GM19328 (cell line): Measurements from ENCODE around the gene NCAPD2.
"Not testable (repeated sequence)": the region's sequence is repeated elsewhere in the genome, so short reads cannot be mapped to it uniquely, and the experiment has no call there.

Experiments
- ATAC-seq: cut with Tn5 transposase; IDR thresholded peaks from one replicate; pipeline ENCODE4 v1.9.1; 2021; ENCODE audit warnings: mild to moderate bottlenecking, moderate library complexity; ENCODE audit not compliant: unreplicated experiment

NCAPD2 gene

DNA sequence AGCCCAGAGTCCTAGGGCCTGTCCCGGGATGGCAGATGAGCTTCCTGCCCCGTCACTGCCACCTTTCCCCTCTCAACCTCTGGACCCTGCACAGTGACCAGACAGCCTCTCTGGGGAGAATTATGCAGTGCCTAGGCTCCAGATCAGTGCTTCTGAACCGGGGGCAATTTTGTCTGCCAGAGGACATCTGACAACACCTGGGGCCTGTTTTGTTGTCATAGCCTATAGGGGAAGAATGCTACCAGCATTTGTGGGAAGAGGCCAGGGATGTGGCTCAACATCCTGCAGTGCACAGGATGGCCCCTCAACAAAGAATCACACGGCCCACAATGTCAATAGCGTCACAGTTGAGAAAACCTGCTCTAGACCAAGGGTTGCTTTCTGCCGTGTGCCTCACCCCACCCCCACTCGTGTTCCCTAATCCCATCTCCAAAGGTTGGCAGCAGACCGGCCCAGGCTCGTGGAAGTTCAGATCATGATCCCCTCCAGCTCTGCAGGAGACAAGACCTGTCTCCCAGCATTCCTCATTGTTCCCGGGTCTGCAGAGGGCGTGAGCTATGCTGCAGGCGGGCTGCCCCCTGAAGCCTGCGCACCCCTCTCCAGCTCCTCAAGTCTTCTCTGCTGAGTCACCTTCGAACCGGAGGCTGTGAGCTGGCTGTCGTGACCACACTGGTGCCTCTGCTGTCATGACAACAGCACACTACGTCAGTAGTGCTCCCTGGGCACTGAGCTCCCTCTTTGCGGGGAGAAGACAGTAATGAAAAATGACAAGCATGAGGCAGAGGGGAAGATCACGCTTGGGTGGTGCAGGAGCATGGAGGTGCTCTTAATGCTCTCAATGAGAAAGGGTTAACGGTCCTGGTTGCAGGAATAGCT is 38.4 kb downstream of the NCAPD2 start:
- ATAC-seq: no peak

DNA sequence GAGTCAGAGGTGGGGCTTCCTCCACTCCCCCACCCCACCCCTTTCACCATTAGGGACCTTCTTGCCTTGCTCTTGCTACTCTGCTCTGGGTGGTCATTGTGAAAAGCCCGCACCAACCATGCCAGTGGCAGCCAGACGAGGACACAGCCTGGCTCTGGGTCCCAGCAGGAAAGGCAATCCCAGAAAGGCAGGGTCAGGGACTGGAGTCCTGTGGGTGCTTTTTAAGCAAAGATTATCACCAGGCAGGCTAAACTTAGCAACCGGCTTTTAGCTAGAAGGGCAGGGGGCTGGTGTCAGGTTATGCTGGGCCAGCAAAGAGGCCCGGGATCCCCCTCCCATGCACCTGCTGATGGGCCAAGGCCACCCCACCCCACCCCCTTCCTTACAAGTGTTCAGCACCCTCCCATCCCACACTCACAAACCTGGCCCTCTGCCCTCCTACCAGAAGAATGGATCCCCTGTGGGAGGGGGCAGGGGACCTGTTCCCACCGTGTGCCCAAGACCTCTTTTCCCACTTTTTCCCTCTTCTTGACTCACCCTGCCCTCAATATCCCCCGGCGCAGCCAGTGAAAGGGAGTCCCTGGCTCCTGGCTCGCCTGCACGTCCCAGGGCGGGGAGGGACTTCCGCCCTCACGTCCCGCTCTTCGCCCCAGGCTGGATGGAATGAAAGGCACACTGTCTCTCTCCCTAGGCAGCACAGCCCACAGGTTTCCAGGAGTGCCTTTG is 39.2 kb downstream of the NCAPD2 start:
- no peak for ATAC-seq

DNA sequence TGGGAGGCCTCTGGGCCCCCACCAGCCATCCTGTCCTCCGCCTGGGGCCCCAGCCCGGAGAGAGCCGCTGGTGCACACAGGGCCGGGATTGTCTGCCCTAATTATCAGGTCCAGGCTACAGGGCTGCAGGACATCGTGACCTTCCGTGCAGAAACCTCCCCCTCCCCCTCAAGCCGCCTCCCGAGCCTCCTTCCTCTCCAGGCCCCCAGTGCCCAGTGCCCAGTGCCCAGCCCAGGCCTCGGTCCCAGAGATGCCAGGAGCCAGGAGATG is 39.7 kb downstream of the NCAPD2 start:
- peak; percentile 4 for ATAC-seq

DNA sequence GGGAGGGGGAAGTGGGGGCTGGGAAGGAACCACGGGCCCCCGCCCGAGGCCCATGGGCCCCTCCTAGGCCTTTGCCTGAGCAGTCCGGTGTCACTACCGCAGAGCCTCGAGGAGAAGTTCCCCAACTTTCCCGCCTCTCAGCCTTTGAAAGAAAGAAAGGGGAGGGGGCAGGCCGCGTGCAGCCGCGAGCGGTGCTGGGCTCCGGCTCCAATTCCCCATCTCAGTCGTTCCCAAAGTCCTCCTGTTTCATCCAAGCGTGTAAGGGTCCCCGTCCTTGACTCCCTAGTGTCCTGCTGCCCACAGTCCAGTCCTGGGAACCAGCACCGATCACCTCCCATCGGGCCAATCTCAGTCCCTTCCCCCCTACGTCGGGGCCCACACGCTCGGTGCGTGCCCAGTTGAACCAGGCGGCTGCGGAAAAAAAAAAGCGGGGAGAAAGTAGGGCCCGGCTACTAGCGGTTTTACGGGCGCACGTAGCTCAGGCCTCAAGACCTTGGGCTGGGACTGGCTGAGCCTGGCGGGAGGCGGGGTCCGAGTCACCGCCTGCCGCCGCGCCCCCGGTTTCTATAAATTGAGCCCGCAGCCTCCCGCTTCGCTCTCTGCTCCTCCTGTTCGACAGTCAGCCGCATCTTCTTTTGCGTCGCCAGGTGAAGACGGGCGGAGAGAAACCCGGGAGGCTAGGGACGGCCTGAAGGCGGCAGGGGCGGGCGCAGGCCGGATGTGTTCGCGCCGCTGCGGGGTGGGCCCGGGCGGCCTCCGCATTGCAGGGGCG is 40.2 kb downstream of the NCAPD2 start, which contains the start of gene GAPDH:
TSS of gene GAPDH (plus strand) at position 595 of the 772 bp plus-strand sequence. CDS start 316 bp downstream, outside the sequence.
- ATAC-seq: peak; percentile 50

DNA sequence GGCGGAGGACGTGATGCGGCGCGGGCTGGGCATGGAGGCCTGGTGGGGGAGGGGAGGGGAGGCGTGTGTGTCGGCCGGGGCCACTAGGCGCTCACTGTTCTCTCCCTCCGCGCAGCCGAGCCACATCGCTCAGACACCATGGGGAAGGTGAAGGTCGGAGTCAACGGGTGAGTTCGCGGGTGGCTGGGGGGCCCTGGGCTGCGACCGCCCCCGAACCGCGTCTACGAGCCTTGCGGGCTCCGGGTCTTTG is 40.7 kb downstream of the NCAPD2 start:
- ATAC-seq: peak; percentile 19

DNA sequence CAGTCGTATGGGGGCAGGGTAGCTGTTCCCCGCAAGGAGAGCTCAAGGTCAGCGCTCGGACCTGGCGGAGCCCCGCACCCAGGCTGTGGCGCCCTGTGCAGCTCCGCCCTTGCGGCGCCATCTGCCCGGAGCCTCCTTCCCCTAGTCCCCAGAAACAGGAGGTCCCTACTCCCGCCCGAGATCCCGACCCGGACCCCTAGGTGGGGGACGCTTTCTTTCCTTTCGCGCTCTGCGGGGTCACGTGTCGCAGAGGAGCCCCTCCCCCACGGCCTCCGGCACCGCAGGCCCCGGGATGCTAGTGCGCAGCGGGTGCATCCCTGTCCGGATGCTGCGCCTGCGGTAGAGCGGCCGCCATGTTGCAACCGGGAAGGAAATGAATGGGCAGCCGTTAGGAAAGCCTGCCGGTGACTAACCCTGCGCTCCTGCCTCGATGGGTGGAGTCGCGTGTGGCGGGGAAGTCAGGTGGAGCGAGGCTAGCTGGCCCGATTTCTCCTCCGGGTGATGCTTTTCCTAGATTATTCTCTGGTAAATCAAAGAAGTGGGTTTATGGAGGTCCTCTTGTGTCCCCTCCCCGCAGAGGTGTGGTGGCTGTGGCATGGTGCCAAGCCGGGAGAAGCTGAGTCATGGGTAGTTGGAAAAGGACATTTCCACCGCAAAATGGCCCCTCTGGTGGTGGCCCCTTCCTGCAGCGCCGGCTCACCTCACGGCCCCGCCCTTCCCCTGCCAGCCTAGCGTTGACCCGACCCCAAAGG is 41.2 kb downstream of the NCAPD2 start:
- ATAC-seq: peak; percentile 9

DNA sequence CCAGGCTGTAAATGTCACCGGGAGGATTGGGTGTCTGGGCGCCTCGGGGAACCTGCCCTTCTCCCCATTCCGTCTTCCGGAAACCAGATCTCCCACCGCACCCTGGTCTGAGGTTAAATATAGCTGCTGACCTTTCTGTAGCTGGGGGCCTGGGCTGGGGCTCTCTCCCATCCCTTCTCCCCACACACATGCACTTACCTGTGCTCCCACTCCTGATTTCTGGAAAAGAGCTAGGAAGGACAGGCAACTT is 41.7 kb downstream of the NCAPD2 start:
- no peak for ATAC-seq

DNA sequence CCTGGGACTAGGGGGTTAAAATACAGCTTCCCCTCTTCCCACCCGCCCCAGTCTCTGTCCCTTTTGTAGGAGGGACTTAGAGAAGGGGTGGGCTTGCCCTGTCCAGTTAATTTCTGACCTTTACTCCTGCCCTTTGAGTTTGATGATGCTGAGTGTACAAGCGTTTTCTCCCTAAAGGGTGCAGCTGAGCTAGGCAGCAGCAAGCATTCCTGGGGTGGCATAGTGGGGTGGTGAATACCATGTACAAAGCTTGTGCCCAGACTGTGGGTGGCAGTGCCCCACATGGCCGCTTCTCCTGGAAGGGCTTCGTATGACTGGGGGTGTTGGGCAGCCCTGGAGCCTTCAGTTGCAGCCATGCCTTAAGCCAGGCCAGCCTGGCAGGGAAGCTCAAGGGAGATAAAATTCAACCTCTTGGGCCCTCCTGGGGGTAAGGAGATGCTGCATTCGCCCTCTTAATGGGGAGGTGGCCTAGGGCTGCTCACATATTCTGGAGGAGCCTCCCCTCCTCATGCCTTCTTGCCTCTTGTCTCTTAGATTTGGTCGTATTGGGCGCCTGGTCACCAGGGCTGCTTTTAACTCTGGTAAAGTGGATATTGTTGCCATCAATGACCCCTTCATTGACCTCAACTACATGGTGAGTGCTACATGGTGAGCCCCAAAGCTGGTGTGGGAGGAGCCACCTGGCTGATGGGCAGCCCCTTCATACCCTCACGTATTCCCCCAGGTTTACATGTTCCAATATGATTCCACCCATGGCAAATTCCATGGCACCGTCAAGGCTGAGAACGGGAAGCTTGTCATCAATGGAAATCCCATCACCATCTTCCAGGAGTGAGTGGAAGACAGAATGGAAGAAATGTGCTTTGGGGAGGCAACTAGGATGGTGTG is 42.3 kb downstream of the NCAPD2 start:
- no peak for ATAC-seq

DNA sequence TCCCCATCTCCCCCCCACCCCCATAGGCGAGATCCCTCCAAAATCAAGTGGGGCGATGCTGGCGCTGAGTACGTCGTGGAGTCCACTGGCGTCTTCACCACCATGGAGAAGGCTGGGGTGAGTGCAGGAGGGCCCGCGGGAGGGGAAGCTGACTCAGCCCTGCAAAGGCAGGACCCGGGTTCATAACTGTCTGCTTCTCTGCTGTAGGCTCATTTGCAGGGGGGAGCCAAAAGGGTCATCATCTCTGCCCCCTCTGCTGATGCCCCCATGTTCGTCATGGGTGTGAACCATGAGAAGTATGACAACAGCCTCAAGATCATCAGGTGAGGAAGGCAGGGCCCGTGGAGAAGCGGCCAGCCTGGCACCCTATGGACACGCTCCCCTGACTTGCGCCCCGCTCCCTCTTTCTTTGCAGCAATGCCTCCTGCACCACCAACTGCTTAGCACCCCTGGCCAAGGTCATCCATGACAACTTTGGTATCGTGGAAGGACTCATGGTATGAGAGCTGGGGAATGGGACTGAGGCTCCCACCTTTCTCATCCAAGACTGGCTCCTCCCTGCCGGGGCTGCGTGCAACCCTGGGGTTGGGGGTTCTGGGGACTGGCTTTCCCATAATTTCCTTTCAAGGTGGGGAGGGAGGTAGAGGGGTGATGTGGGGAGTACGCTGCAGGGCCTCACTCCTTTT is 43.1 kb downstream of the NCAPD2 start:
- no peak for ATAC-seq

DNA sequence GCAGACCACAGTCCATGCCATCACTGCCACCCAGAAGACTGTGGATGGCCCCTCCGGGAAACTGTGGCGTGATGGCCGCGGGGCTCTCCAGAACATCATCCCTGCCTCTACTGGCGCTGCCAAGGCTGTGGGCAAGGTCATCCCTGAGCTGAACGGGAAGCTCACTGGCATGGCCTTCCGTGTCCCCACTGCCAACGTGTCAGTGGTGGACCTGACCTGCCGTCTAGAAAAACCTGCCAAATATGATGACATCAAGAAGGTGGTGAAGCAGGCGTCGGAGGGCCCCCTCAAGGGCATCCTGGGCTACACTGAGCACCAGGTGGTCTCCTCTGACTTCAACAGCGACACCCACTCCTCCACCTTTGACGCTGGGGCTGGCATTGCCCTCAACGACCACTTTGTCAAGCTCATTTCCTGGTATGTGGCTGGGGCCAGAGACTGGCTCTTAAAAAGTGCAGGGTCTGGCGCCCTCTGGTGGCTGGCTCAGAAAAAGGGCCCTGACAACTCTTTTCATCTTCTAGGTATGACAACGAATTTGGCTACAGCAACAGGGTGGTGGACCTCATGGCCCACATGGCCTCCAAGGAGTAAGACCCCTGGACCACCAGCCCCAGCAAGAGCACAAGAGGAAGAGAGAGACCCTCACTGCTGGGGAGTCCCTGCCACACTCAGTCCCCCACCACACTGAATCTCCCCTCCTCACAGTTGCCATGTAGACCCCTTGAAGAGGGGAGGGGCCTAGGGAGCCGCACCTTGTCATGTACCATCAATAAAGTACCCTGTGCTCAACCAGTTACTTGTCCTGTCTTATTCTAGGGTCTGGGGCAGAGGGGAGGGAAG is 43.9 kb downstream of the NCAPD2 start:
- ATAC-seq: not testable (repeated sequence)

DNA sequence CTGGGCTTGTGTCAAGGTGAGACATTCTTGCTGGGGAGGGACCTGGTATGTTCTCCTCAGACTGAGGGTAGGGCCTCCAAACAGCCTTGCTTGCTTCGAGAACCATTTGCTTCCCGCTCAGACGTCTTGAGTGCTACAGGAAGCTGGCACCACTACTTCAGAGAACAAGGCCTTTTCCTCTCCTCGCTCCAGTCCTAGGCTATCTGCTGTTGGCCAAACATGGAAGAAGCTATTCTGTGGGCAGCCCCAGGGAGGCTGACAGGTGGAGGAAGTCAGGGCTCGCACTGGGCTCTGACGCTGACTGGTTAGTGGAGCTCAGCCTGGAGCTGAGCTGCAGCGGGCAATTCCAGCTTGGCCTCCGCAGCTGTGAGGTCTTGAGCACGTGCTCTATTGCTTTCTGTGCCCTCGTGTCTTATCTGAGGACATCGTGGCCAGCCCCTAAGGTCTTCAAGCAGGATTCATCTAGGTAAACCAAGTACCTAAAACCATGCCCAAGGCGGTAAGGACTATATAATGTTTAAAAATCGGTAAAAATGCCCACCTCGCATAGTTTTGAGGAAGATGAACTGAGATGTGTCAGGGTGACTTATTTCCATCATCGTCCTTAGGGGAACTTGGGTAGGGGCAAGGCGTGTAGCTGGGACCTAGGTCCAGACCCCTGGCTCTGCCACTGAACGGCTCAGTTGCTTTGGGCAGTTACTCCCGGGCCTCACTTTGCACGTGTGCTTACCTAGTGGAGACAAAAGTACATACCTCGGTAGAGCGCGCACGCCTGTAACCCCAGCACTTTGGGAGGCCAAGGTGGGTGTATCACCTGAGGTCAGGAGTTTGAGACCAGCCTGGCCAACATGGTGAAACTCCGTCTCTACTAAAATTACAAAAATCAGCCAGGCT is 44.8 kb downstream of the NCAPD2 start:
- no peak for ATAC-seq

DNA sequence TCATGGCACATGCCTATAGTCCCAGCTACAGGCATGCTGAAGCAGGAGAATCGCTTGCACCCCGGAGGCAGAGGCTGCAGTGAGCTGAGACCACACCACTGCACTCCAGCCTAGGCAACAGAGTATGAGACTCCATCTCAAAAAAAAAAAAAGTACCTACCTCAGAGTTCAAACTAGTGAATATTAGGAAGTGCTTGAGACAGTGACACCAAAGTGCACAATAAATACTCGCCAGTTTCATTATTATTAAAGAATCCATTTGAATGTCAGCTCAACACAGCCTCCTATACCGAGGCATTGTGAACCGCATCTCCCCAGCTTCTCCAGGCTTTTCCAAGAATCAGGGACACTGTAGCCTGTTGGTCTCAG is 45.4 kb downstream of the NCAPD2 start:
- ATAC-seq: no peak

DNA sequence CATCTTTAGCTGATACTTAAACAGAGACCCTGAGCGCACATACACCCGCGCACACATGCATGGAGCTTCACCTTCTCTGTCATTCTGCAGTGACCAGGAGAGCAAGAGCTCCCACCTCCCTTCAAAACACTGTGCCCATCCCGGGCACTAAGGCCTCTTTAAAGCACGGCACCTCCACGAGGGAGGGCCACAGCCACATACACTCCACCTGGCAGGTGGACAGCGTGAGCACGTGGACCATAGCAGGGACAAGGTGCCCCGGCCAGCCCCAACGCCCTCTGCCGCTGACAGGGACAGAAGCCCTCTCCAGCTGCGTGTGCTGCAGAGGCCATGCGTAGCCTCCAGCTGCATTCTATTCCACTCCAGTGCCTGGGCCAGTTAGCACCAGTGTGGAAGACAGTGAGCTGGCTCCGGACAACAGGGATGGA is 45.8 kb downstream of the NCAPD2 start:
- ATAC-seq: no peak

DNA sequence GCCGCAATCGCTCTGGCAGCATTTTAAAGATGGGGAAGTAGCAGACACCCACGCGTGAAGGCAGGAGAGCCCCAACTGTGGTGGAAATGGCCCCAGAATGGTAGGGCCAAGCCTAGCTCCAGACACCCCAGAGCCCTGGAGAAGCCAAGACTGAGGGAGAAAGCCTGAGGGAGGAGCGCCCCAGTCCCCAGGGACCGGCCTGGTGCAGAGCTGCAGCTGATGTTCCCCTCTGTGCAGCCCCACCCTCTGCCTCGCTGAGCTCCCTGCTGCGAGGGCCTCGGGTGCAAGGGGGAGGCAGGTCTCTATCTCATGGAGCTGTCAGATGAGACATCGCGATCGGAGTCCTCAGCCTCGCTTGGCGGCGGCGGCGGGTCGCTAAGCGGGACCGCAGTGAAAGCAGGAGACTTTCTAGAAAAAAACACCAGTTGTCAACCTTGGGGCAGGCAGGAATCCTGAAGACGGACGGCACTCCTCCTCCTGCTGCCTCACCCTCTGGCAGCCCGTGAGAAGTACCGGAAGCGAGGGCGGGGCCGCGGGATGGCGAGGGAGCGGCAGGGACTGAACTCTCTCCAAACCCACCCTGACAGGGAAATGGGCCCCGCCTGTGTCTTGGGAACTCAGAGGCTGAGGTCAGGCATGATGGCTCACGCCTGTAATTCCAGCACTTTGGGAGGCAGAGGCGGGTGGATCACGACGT is 46.4 kb downstream of the NCAPD2 start:
- ATAC-seq: no peak

DNA sequence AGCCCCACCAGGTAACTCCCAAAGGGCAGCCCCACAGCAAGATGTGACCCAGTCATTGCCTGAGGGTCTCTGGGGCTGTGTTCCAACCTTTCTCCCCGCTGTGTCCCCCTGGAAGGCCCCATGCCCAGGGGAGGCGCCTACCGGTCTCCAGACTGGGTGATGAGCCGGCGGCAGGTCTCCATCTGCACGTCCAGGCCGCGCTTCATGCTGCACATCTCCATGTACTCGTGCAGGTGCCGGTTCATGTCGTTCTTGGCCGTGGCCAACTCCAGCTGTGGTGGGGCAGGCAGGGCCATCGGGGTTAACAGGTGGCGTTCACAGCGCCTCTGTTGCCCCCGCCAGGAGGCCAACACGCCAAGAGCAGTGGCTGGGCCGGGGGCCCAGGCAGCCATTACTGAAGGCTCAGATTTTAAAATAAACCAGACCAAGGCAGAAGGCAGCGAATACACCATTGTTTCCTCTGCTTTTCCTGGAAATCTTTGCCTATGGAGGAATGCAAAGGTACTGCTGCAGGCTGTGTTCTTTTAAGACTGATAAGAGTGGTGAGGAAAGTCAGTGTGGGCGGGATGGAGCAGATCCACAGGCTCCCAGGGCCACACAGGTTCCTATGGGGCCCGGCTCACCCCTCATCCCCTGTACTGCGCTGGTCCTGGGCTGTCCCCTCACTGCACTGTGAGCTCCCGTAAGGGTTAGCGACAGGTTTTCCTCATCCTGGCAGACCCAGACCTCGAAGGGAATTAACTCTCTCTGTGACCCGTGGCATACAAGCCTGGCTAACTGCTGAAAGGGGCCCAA is 47.7 kb downstream of the NCAPD2 start:
- ATAC-seq: no peak

DNA sequence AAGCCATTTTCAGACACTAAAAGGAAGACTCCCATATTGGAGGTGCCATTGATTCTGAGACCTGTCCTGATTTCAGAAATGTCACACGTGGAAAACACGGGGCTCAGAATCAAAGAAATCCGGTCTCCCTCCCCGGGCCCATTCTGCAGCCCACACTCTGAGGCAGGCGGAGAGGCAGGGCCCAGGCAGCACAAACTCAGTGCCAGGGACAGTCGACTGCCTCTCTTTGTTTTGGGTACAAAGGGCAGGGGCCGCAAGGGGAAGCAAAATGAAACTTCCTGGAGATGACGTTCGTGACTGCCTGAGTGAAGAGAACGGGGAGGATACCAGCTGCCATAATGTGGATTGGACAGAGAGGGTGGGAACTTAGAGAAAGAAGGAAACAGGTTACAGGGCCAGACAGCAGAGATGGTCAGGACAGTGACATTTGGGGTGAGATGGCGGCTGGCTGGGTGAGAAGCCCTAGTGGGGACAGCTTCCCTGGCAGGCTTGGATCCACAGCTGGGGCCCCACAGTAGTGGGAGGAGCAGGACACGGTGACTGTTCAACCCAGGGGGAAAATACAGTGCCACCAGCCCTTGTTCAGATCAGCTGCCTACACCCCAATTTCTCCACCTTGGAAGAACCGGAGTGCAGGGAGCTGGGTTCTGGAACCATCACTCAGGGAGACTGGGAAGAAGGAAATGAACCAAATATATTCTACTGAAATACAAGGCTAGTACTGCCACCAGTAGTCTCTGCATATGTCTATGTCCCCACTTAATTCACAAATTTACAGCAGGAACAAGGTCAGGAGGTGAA is 48.5 kb downstream of the NCAPD2 start:
- no peak for ATAC-seq
